ENCODE results near the gene NOD1.
"Not testable (repeated sequence)": the region's sequence is repeated elsewhere in the genome, so short reads cannot be mapped to it uniquely, and the experiment has no call there.

Gene NOD1, protein sequence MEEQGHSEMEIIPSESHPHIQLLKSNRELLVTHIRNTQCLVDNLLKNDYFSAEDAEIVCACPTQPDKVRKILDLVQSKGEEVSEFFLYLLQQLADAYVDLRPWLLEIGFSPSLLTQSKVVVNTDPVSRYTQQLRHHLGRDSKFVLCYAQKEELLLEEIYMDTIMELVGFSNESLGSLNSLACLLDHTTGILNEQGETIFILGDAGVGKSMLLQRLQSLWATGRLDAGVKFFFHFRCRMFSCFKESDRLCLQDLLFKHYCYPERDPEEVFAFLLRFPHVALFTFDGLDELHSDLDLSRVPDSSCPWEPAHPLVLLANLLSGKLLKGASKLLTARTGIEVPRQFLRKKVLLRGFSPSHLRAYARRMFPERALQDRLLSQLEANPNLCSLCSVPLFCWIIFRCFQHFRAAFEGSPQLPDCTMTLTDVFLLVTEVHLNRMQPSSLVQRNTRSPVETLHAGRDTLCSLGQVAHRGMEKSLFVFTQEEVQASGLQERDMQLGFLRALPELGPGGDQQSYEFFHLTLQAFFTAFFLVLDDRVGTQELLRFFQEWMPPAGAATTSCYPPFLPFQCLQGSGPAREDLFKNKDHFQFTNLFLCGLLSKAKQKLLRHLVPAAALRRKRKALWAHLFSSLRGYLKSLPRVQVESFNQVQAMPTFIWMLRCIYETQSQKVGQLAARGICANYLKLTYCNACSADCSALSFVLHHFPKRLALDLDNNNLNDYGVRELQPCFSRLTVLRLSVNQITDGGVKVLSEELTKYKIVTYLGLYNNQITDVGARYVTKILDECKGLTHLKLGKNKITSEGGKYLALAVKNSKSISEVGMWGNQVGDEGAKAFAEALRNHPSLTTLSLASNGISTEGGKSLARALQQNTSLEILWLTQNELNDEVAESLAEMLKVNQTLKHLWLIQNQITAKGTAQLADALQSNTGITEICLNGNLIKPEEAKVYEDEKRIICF

DNA sequence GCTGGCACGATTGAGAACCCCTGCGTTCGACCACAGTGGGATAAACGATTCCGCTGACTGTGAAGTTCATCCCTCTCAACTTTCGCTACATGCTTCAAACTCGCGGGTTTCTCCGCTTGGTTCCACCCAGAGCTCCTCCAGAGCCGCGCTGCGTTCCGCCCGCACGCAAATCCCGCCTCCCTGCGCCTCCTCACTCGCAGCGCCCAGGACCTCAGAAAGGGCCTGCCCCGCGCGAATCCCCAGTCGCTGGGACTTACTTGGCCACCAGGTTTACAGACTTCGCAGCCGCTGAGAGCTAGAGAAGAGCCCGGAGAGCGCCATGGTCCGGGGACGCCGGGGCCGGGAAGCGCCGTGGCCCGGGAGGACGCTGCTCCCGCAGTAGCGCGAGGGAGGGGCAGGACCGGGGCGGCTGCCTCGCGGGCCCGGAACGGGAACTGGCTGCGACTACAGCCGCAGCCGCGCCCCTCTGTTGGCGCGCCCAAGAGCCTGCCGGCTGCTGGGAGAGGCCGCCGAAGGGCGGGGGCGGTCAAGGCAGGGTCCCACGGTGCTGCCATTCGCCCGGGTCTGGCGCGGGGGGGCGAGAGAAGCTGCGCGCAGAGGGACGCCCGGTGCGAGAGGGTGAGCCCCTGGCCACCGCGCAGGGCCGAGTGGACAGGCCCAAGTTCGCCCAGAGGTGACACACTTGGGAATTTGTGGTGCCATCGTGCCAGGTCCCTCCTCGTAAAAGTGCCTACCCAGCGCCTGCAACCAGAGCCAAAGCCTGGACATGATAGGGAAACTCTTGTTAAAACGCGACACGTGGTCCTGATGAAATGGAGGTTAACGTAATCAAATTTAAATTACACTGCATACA lies at the start of gene NOD1:
NOD1 (minus strand) TSS at position 436 of the 853 bp plus-strand sequence. CDS start 21,863 bp downstream, outside the sequence.
- peak; percentile 97 for ATAC-seq
- TF ChIP-seq ZNF565 (CRISPR knock-in tag; conservative IDR thresholded peaks at IDR 0.05; ENCODE audit: low read depth), result 0 out of 2 replicates have a peak, but pooled peaks have one; percentile 20
- no peak for TF ChIP-seq CSDC2 (CRISPR knock-in tag; IDR thresholded peaks at IDR 0.05)
- TF ChIP-seq, protein P1, sequence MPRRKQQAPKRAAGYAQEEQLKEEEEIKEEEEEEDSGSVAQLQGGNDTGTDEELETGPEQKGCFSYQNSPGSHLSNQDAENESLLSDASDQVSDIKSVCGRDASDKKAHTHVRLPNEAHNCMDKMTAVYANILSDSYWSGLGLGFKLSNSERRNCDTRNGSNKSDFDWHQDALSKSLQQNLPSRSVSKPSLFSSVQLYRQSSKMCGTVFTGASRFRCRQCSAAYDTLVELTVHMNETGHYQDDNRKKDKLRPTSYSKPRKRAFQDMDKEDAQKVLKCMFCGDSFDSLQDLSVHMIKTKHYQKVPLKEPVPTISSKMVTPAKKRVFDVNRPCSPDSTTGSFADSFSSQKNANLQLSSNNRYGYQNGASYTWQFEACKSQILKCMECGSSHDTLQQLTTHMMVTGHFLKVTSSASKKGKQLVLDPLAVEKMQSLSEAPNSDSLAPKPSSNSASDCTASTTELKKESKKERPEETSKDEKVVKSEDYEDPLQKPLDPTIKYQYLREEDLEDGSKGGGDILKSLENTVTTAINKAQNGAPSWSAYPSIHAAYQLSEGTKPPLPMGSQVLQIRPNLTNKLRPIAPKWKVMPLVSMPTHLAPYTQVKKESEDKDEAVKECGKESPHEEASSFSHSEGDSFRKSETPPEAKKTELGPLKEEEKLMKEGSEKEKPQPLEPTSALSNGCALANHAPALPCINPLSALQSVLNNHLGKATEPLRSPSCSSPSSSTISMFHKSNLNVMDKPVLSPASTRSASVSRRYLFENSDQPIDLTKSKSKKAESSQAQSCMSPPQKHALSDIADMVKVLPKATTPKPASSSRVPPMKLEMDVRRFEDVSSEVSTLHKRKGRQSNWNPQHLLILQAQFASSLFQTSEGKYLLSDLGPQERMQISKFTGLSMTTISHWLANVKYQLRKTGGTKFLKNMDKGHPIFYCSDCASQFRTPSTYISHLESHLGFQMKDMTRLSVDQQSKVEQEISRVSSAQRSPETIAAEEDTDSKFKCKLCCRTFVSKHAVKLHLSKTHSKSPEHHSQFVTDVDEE (CRISPR knock-in tag; IDR thresholded peaks at IDR 0.05), result peak; percentile 63
- no peak for TF ChIP-seq BACH2 (CRISPR knock-in tag; IDR thresholded peaks at IDR 0.05; ENCODE audit: borderline replicate concordance)
- peak; percentile 65; the same call in 1 of the 2 replicates for TF ChIP-seq ZFP3 (CRISPR knock-in tag; IDR thresholded peaks at IDR 0.05)
- no peak for TF ChIP-seq ARNTL (CRISPR knock-in tag; IDR thresholded peaks at IDR 0.05; ENCODE audit: borderline replicate concordance, low read depth)
- TF ChIP-seq TCF4 (CRISPR knock-in tag; IDR thresholded peaks at IDR 0.05; ENCODE audit: borderline replicate concordance), result no peak
- TF ChIP-seq GLIS3 (CRISPR knock-in tag; IDR thresholded peaks at IDR 0.05), result peak; percentile 23; the same call in 1 of the 2 replicates
- no peak for TF ChIP-seq ZFP30 (CRISPR knock-in tag; IDR thresholded peaks at IDR 0.05)
- TF ChIP-seq TOX (CRISPR knock-in tag; IDR thresholded peaks at IDR 0.05; ENCODE audit: borderline replicate concordance), result no peak

DNA sequence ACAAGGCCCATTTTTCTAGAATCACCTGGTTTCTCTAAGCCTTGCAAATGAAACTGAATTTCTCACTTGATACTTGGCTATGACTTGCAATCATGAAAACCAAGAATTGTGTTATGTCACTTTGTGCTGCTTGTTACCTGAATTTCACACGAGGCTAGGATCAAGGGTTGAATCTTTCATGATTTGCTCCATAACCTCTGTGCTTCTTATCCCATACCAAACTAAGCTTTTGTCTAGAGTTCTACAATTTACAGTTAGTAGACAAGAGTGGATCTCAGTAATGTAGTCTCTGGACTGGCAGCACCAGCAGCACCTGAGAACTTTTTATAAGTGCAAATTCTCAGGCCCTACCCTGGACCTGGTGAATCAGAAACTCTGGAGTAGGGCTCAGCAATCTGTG lies 48.7 kb upstream of the NOD1 start:
- ATAC-seq, result not testable (repeated sequence)

DNA sequence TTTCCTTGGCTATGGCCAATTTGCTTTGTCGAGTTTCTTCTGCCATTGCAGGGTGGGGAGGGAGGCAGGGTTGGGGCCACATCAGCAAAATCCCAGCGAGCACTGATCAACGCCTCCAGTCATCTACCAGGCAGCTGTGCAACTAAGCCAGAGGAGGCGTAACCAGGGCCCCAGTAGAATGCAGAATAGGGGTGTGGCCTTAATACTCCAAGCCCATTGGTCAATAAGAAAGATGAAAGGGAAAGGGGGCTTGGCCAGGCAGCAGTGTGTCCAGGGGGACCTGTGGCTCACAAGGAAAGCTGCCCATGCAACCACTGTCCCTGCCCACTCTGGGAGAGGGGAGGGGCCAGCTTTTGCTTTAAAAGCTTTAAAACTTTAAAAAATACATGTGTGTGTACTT lies 47.6 kb upstream of the NOD1 start:
- TF ChIP-seq, protein P1 (CRISPR knock-in tag; IDR thresholded peaks at IDR 0.05), result no peak
- no peak for TF ChIP-seq GLIS3 (CRISPR knock-in tag; IDR thresholded peaks at IDR 0.05)
- no peak for TF ChIP-seq TOX (CRISPR knock-in tag; IDR thresholded peaks at IDR 0.05; ENCODE audit: borderline replicate concordance)
- no peak for TF ChIP-seq ZFP30 (CRISPR knock-in tag; IDR thresholded peaks at IDR 0.05)
- no peak for TF ChIP-seq ISL1 (CRISPR knock-in tag; IDR thresholded peaks at IDR 0.05)
- no peak for TF ChIP-seq RARB (CRISPR knock-in tag; IDR thresholded peaks at IDR 0.05)
- TF ChIP-seq ZFP3 (CRISPR knock-in tag; IDR thresholded peaks at IDR 0.05), result no peak
- TF ChIP-seq ESRRG (CRISPR knock-in tag; IDR thresholded peaks at IDR 0.05), result no peak
- TF ChIP-seq, protein P2, sequence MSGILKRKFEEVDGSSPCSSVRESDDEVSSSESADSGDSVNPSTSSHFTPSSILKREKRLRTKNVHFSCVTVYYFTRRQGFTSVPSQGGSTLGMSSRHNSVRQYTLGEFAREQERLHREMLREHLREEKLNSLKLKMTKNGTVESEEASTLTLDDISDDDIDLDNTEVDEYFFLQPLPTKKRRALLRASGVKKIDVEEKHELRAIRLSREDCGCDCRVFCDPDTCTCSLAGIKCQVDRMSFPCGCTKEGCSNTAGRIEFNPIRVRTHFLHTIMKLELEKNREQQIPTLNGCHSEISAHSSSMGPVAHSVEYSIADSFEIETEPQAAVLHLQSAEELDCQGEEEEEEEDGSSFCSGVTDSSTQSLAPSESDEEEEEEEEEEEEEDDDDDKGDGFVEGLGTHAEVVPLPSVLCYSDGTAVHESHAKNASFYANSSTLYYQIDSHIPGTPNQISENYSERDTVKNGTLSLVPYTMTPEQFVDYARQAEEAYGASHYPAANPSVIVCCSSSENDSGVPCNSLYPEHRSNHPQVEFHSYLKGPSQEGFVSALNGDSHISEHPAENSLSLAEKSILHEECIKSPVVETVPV (CRISPR knock-in tag; IDR thresholded peaks at IDR 0.05), result no peak
- no peak for TF ChIP-seq PPARA (CRISPR knock-in tag; IDR thresholded peaks at IDR 0.05; ENCODE audit: borderline replicate concordance)
- no peak for TF ChIP-seq BACH2 (CRISPR knock-in tag; IDR thresholded peaks at IDR 0.05; ENCODE audit: borderline replicate concordance)
- no peak for TF ChIP-seq ARNTL (CRISPR knock-in tag; IDR thresholded peaks at IDR 0.05; ENCODE audit: borderline replicate concordance, low read depth)
- no peak for TF ChIP-seq CSDC2 (CRISPR knock-in tag; IDR thresholded peaks at IDR 0.05)
- TF ChIP-seq OSR1 (CRISPR knock-in tag; IDR thresholded peaks at IDR 0.05), result no peak
- TF ChIP-seq, protein P3, sequence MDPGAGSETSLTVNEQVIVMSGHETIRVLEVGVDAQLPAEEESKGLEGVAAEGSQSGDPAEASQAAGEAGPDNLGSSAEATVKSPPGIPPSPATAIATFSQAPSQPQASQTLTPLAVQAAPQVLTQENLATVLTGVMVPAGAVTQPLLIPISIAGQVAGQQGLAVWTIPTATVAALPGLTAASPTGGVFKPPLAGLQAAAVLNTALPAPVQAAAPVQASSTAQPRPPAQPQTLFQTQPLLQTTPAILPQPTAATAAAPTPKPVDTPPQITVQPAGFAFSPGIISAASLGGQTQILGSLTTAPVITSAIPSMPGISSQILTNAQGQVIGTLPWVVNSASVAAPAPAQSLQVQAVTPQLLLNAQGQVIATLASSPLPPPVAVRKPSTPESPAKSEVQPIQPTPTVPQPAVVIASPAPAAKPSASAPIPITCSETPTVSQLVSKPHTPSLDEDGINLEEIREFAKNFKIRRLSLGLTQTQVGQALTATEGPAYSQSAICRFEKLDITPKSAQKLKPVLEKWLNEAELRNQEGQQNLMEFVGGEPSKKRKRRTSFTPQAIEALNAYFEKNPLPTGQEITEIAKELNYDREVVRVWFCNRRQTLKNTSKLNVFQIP (CRISPR knock-in tag; IDR thresholded peaks at IDR 0.05; ENCODE audit: borderline replicate concordance, low read depth), result no peak
- TF ChIP-seq ZNF8 (CRISPR knock-in tag; IDR thresholded peaks at IDR 0.05), result no peak
- no peak for ATAC-seq
